DMS153 treated with DMSO at 0.1 percent for 48 hours (cell line): ENCODE data around the gene ELMOD3.
"Not testable (repeated sequence)": the region's sequence is repeated elsewhere in the genome, so short reads cannot be mapped to it uniquely, and the experiment has no call there.

Experiments
- DNase-seq: peaks from one replicate; lab custom pipeline; 2025; ENCODE audit not compliant: unreplicated experiment; lab: John Stamatoyannopoulos, UW

Gene ELMOD3

DNA sequence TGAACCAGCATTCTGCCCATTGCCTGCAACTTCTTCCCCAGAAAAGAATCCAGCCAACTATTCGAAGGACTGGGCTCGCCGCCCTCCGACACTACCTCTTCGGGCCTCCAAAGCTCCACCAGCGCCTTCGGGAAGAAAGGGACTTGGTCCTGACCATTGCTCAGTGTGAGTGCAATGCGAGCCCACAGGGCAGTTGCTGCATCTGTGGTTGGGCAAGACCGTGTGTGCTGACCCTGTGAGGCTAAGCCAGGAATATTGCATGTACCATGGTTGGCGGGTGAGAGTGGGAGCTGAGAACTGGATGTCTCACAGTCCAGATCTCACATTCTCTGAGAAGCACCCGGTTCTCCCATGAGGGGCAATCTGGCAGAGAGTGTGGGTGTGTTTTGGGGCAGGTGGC is 16.5 kb downstream of the ELMOD3 start:
- DNase-seq: no peak

DNA sequence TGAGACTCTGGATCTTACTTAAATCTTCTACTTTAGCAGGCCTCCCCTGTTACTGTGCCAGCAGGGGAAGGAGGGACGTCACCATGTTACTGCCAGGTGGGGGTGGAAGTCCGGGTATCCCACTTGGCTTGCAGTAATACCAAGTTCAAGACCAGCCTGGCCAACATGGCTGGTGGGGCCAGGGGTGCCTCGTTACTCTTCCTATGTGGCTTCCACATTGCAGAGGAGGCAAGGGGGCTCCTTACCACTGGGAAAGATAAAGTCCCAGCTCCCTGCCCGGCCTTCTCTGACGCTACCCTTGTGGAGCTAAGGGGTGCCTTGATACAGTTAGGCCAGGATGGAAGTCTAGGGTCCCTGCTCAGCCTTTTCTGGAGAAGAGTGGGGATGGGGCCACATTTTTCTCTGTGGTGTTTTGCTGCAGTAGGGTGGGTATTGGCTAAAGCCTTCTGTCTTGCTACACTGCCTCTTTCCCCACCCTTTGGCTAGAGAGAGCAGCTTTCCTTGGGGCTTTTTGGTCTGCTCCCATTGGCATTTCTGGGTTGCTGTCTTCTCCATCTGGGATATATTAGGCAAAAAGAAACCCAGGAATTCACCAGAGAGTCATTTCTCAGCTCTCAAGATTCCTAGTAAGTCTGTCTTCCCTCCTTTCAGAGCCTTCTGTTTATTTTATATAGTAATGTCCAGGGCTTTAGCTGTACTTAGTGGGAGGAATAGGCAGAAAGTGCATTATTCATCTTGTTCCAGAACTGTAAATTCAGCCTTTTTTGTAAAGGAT is 21.9 kb downstream of the ELMOD3 start:
- DNase-seq: no peak

DNA sequence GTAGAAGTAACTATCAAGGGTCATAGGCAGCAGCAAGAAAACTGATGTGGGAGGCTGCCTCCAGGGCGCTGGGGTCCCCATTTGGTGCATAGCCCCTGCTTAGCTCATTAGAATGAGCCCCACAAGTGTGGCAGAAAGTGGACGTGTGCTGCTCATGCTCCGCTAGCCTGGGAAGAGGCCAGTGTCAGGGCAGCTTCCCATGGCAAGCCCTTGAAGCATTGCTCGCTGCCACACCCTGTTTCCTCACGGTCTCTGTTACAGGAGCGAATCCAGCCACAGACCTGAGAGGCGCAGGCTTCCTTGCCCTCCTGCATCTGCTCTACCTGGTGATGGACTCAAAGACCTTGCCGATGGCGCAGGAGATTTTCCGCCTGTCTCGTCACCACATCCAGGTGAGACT is 22.5 kb downstream of the ELMOD3 start:
- DNase-seq: no peak

DNA sequence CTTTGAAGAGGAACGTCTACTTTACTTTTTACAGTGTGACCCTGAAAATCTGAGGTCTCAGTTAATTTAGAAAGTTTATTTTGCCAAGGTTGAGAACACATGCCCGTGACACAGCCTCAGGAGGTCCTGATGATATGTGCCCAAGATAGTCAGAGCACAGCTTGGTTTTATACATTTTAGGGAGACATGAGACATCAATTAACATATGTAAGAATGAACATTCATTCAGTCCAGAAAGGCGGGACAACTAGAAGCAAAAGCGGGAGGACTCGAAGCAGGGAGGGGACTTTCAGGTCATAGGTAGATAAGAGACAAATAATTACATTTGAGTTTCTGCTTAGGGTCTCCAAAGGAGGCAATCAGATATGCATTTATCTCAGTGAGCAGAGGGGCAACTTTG is 23.7 kb downstream of the ELMOD3 start:
- no peak for DNase-seq

GRCh38 chr2:85380048-85380447 is 25.5 kb downstream of the ELMOD3 start:
- no peak for DNase-seq

GRCh38 chr2:85383151-85383550 is 28.6 kb downstream of the ELMOD3 start:
- not testable (repeated sequence) for DNase-seq

DNA sequence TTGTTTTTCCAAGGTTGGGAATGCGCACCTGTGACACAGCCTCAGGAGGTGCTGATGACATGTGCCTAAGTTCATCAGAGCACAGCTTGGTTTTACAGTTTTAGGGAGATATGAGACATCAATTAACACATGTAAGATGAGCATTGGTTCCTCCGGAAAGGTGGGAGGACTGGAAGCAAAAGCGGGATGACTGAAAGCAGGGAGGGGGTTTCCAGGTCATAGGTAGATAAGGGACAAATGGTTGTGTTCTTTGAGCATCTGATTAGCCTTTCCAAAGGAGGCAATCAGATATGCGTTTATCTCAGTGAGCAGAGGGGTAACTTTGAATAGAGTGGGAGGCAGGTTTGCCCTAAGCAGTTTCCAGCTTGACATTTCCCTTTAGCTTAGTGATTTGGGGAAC is 29.3 kb downstream of the ELMOD3 start:
- DNase-seq: no peak

GRCh38 chr2:85385746-85386145 is 31.2 kb downstream of the ELMOD3 start:
- DNase-seq: no peak

- no peak for DNase-seq
These were observed 33.2 kb downstream of the ELMOD3 start for GRCh38 chr2:85387754-85388153.

DNA sequence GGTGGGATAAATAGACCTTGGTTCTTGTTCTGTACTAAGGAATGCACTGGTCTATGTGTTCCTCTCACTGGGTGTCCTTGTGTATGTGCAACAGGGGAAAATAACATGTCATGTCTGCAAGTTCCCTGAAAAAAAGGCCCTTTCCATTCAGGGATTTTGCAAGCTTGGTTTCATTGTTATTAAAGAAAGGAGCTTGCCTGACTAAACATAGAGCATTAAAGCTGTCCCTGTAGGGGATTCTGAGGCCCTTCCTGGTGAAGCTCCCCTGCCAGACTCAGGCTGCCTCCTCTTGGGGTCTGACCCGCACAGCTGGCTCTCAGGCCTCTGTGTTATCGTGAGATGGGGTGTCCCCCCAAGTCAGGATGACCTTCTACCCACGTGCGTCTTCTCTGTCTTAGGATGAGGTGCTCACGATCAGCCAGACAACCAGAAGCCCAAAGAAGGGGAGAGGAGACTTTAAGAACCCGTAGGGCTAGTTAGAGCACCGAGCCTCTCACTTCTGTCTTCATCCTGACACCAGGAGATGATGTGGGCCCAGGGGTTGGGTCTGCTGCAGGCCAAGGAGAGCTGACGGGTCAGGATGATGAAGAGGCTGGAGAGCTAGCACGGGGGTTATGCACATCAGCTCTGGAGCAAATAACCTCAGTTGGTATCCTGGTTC is 34.4 kb downstream of the ELMOD3 start:
- no peak for DNase-seq

DNA sequence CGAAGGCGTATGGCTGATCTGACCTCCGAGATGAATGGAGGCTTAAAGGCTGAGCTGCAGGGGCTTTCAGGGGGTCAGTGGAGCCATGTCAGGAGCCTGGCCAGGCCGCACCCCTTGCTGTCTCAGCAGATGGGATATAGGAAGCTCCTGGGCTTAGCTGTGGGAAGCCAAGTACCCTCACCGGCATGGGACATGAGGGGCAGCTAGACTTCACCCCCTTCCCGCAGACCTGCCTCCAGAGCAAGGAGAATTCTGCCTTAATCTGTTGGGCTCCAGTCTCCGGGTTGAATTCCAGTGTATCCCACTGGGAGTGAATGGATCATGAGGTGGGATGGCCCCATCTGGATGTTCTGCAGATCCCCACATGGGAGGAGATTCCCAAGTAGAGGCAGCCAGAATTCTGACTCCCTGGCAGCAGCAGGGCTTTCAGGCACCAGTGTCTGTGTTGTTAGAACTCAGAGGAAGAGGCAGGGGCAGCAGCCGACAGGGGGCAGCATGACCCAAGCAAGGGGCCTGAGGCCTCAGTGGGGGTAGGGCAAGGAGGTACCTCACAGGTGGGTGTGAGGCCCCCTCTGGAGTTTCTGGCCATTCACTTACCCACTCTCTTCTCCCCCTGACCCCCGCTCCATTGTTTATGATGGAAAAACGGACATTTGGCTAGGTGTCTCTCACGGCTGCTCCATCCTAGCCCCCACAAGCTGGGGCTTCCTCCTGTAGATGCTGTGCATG is 36.5 kb downstream of the ELMOD3 start:
- no peak for DNase-seq

GRCh38 chr2:85393836-85394235 is 39.3 kb downstream of the ELMOD3 start:
- no peak for DNase-seq

DNA sequence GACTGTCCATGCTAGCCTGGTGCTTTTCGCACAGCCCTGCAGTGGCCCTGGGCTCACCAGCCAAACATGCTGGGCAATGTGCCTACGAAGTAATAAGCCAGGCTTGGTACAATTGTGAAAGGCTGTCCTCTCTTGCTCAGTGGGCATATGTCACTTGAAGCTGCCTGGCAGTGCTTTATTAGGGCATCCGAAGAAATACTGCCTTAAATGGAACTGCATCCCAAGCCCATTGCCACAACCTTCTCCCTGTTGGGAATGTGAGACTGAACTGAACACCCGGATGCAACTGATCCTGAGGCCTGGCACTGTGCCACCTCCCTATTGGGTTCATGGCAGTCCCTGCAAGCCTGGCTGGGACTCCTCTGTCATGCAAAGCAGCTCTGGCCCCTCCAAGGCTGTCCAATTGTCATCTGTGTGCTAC is 39.7 kb downstream of the ELMOD3 start:
- peak; percentile 2 for DNase-seq

DNA sequence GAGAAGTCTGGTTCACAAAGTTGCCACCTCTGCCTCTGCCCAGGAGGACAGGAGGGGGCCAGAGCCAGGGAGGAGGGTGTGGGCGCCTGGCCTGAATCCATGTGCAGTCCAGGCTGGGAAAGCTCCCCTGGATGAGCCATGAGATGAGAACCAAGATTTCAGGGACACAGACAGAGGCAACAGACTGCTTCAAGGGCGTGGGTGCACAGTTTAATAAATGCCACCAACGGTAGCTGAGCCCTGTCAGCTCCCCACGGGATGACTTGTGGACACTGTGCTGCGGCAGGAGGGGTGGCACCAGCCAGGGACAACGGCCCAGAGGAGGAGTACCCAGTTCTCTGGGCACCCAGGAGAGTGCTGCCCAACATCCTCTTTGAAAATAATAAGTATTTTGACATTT is 40.4 kb downstream of the ELMOD3 start:
- no peak for DNase-seq

GRCh38 chr2:85395912-85396475 is 41.4 kb downstream of the ELMOD3 start:
- no peak for DNase-seq

DNA sequence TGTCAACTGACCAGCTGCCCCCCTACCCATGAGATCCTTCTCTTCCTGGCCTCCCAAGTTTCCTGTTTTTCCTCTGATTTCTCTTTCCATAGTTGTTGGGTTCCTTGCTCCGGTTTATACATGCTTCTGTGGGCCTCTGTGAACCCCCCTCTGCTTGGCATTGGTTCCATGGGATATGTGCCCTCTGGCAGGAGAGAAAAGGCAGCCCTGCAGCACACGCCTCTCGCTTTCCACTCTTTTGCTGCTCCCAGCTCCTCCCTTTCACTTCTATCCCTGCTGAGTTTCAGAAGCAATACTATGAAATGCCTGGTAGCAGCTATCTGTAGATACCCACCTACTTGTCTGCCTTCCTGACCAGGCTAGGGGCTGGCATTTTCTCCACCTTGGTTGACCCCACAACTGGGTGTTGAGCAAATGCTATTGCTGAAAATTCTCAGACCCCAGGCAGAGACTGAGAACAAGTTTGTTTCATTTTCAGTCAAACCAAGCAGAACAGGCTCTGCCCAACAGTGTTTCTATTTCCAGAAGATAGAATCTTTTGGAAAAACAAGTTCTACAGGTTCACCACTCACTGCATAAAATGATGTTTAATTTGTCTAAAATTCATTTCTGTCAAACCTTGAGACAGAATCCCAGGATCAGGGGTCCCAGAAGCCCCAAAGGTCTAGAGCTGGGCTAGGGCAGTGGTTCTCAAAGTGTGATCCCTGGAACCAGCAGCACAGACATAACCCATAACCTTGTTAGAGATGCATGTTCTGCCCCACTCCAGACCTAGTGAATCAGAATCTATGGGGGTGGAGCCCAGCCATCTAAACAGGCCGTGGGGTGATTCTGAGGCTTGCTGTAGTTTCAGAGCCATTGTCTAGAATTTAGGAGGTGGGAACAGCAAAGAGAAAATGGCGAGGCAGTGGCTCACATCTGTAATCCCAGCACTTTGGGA is 42.2 kb downstream of the ELMOD3 start:
- no peak for DNase-seq

DNA sequence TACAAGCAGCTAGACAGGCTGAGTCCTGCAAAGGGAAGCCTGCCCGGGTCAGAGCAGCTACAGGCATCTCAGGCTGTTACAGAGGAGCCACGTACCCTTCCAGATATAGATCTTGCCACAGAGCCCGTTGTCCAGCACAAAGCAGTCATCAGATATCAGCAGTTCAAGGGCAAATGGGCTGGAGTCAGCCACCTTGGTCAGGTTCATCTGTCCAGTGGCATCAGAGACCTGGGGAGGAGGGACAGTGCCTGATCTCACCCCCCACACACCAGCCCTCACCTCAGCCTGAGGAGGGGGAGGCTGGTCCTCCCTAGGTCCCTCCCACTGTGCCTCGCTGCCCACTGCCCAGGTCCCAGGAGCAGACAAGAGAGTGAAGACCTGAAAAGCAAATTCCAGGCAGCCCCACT is 43.4 kb downstream of the ELMOD3 start:
- DNase-seq: no peak

DNA sequence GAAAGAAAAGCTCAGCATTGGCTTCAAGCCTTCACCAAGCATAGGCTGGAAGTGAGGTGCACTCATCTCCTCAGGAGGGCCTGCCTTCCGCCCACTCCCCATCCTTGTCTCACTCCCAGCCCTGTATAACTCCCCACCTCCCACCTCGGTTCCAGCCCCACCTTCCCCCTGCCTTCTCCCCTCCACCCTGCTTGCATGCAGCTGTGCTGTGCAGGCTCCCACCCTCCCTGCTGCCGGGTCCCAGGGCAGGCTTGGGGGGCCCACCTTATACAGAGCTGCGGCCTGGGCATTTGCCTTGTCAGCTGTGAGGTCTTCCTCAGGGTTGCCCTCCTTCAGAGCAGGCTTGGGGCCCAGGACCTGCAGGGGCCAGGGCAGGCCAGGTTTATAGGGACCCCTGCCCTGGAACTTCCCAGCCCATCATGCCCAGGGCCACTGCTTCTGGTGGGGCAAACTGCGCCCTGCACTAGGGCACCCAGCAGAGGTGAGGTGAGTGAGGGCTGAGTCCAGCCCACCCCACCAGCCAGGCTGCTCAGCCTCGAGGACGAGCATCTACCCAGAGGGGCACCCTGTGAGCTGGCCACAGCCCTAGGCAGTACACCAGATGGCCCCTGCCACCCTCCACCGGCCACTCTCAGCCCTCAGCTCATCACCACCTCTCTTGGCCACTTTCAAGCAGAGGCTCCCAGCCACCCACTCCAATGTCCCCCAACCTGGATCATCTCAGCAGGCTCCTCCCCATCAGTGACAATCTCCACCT is 44.0 kb downstream of the ELMOD3 start:
- no peak for DNase-seq

GRCh38 chr2:85399183-85399455 is 44.5 kb downstream of the ELMOD3 start:
- DNase-seq: no peak

GRCh38 chr2:85400023-85400422 is 45.5 kb downstream of the ELMOD3 start:
- DNase-seq: no peak
